Astrocyte (in vitro differentiated cells and primary cell): ENCODE data around the gene RASGRF2.

Experiments
- CTCF ChIP-seq: IDR thresholded peaks from 2 replicates; pipeline ENCODE4 v1.5.1; 2011; ENCODE audit warnings: low read depth, mild to moderate bottlenecking, inconsistent platforms, low read length, moderate library complexity; ENCODE audit not compliant: insufficient read depth
- EZH2 ChIP-seq: IDR thresholded peaks from 2 replicates; pipeline ENCODE4 v1.6.1; 2012; ENCODE audit warnings: mild to moderate bottlenecking, low read length, inconsistent platforms; ENCODE audit not compliant: insufficient read depth

- no peak for TF ChIP-seq EZH2
- TF ChIP-seq CTCF, result no peak
Observed at GRCh38 chr5:81256766-81257165, 296.6 kb downstream of the RASGRF2 start.
